Activated naive CD4-positive, alpha-beta T cell (primary cell): ENCODE data around the gene AKAP12.

Experiments
- DNase-seq, 4 experiments: peaks; one replicate each; lab custom pipeline; 2025; lab: John Stamatoyannopoulos, UW

Gene AKAP12

DNA sequence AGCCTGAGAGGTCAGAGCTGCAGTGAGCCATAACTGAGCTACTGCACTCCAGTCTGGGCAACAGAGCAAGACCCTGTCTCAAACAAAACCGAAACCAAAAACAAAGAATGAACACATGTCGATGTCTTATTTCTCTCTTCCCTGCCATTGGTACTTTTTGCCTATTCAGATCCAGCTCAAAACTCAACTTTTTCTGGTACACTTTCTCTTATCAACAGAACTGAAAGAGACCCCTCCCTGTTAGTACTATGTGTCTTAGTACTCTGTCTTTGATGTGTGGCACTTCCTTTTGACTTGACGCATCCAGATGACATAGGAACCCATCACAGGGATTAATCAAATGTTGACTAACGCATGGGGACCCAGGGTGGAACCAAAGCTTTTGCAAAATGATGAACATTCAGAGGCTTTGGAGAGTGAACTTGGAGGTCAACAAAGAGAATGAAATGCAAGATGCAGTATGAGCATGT lies 44.8 kb downstream of the AKAP12 start:
- DNase-seq, result no peak

DNA sequence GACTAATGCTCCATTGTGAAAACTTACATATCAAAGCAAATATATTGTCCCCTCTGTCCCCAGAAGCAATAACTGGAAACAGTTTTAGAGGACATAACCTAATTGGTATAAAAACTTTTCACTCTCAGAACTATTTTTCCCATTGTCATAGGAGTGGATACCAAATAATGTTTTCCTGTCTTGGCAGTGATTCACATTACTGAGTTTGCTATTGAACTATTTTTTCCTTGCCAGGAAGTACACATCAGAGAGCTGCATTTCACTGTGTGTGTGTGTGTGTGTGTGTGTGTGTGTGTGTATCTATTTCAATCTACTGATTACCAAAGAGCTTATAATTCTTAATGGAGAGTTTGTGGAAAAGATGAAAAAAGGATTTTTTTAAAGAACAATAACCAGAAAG lies 45.4 kb downstream of the AKAP12 start:
- no peak for DNase-seq

DNA sequence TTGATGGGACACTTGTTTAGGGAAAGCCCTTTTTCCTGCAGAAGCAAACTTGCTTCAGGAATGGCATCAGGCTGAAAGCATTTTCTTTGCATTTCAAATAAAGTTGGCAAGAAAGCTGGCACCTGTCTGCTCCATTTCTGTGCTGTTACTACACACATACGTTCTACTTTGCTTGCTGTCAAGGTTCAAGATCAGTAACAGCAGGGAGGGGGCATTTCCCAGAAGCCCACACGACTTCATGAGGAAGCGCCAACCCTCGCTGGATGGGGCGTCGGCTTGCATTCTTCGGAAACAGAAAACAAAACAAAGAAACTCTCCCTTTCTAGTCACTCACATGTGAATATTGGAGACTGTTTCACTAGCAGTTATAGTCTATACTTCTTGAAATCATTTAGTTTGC lies 46.4 kb downstream of the AKAP12 start:
- no peak for DNase-seq

DNA sequence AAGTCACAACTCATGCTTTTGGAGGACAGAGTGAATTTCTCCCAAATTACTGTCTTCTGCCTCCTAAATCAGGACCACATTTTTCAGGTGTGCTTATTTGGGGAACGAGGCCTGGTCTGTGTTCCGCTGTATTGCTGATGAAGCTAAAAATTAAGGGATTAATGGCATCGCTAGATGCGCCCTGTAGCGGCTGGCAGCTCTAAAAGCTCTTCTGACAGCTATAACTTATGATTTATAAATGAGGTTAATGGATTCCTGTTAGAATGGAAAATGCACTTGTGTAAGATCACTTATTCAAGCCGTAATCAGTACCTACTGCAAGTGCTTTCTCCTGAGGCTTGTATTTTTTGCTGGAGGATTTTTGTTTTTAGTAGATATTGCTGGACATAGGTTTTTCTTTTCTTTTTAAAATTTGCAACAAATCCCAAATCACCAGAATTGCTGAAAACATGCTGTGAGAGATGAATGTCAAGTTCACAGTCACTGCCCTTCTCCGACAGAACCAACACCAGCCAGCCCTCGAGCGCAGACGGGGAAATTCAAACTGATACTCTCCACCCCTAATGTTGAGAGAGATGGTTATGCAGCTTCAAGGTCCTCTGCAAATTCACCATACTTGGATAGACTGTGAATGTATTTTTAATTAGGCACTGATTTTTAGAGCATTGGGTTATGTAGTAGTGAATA lies 49.1 kb downstream of the AKAP12 start:
- no peak for DNase-seq

DNA sequence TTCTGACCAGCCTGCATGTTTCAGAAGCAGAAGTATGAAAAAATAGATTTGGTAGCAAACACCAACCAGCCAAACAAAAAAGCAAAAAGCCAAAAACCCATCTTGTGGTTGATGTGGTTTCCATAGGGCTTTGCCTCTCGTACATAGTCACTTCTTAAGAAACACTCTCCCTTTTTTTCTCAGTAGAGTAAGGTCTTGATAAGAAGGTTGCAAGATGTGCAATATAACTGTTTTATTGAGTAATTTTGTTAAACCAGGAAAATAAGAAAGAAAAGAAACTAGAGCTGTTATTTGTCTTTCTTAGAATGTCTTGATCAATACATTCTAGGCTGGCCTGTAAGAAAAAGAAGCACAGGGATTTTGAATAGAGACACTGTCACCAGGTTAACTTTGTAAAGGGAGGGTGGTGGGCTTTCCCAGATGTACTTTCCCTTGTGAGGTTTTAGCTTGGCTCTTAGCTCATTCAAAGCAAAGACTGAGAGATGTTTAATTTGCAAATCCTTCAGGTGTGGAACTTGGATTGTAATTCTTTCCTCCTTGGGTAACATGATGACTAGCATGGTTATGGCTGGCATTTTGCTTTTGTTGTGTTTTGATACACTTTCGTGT lies 49.7 kb downstream of the AKAP12 start:
- no peak for DNase-seq

DNA sequence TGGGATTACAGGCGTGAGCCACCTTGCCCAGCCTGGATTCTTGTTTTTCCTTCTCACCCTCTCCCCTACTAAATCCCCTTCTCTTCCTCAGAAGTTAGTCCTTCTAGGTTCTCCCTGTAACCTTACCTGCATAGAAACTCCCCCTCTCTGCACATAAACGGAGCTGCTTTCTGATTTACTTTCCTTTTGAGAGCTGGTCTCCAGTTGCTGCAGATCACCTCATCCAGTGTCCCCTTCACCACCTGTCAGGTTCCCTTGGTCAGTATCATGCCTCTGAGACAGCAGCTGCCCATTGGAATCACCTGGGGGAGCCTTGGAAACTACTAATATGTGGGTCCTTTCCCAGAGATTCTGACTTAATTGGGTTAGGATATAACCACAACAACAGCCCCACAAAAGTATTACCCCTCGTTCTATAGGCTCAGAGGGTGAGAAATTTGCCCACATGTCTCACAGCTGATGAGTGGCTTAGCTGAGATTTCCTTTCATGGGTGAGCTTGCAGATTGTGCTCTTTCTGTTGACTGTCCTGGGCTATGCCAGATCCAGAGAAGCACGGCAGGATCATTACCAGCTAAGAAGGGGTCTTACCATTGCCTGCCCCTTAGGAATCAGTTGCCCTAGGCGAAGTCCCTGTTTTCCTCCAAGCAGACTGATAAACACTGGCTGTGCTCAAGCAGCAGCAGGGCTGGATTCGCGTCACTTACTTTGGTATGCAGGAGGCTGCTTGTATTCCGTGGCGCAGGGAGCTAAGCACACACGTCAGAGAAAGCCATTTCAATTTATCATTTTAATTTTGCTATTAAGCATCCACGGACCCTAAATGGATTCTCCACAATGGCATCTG lies 51.3 kb downstream of the AKAP12 start:
- DNase-seq, result no peak

DNA sequence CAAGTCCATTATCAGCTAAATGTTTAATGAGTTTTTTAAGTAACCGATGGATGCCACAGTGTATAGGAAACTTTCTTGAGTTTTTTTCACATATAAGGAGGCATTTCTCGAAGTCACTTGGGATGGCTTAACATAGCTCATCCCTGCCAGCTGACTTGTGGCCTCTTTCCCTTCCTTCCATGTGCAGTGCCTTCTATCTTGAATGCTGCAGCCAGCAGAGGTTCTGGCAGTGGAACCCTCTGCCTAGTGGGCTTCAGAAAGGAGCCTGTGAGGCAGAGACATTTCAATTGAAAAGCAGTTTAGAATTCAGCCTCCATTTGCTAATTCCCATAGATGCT lies 51.9 kb downstream of the AKAP12 start:
- DNase-seq, result no peak

DNA sequence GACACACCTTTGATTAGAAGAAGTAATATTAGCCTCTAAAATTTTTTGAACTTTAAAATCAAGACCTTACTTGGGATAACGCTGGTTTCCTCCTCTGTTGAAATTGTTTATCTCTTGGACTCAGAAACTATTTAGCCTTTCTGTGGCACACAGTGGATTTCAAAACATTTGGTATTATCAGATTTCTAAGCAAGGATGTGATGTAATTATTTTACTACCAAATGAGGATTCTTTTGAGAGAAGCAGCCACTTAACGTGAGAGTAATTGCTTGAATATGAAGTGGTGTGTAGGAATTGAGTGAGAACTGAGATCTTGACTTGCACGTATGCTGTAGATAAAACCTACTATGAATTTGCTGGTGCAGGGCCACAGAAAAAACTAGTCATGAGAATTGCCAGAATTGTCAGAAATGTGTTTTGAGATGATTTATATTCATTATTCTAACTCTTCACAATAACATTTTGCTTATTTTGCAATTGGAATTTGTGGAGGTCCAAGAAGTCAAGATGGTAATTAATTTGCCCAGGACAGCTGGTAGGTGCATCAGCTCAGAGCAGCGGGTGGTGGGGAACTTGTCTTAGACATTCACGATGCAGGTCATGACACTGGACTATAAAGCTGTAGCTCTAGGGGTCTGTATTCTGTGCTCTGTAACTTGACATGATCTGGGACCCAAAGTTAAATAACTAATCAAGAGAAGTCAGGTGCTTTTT lies 53.4 kb downstream of the AKAP12 start:
- DNase-seq, result no peak

DNA sequence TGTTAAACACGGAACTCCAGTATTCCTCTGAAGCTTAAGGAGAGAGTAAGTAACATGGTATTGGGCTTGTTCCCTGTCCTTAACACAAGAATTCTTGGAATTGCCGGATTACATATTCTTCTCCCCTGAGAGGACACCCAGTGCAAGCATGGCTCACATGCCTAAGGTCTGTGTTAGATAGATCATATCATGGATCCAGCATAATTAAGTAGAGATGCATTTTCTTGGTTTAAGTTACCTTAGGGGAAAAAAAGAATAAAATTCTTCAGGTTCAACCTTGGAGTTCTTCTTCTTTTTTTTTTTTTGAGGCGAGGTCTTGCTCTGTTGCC lies 53.9 kb downstream of the AKAP12 start:
- no peak for DNase-seq

DNA sequence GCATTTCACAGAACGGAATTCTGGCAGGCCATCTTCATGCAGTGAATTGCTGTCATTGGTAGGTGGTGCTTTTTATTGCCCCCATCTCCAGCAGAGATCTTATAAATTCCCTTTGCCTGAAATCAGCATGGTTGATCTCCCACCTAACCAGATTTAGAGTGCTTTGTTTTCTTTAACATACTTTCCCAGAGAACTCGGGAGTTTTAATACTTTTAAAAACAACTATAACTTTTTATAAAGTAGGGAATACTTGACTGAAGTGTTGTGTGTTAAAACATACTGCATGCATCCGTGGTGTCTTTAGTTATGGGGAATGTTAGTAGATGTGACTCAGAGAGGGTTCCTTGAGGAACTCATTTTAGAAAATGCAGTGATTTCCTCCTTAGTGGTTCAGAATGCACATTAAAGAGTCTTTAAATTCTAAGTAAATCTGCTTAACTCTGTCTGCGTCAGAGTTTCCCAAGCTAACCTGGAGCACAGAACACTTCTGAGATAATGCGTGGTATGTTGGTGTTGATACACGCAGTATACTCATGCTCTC lies 54.9 kb downstream of the AKAP12 start:
- DNase-seq, result no peak

DNA sequence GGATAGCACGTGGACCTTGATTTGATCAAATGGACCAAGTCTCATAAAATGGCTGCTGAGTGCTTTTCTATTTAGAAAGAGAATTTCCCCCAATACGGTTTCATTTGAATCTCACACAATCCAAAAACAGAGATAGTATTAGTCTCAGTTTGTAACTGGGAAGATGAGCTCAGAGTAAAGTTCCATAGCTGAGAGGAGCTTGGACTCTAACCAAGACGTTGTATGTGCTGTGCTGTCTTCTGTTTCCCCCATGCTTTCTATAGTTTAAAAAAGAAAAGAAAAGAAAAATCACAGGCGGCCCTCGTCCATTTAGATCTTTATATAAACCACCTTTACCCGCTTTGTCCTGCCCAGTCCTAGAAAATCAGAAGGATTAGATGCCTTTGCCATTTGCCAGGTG lies 58.1 kb downstream of the AKAP12 start:
- DNase-seq, result no peak

DNA sequence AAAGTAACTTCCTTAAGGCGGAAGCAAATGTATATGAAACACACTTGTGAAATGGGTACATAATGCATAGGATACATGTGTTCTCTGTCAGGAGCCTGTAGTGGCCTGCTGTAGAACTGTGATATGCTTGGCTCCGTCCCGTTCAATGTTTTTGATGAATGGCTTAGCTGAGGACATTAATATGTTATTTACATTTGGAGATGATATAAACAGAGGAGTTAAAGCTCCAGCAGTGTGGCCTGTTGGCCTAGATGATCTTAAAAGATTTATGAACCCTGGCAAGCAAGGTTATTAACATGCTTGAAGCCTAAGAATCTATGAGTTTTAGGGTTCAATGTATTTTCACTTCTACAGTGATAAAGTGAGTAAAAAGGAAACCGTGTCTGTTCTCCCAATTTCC lies 59.2 kb downstream of the AKAP12 start:
- DNase-seq, result no peak

DNA sequence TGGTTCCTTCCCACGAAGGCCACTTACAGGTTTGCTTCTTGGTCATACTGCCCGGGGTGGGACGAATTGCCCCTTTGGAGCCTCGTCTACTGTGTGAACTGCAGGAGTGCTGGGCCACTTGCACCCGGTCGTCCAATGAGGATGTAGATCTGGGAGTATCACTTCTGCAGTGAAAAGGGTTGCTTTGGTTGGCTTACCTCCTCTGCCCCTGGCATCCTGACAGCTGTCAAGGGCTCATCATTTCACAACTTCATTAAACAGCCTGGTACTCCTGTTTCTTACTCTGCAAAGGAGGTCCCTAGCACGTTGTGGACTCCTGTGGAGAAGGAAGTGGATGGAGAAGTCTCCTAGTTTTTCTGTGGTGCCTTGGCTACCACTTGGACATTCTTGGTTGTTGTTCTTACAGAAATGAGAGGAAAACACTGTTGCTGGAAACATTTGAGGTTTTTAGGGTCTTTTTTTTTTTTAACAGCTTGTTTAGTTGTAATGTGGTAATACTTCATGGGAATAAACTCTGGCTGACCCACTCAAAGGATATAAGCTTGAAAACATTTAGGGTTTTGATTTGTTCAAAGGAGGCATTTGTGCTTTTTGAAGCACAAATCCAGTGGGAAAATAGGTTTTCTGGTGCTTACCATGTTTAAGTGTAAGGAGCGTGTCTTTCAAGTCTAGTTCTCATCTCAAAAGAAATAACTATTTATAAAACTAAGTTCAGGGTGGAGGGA lies 60.7 kb downstream of the AKAP12 start:
- no peak for DNase-seq

DNA sequence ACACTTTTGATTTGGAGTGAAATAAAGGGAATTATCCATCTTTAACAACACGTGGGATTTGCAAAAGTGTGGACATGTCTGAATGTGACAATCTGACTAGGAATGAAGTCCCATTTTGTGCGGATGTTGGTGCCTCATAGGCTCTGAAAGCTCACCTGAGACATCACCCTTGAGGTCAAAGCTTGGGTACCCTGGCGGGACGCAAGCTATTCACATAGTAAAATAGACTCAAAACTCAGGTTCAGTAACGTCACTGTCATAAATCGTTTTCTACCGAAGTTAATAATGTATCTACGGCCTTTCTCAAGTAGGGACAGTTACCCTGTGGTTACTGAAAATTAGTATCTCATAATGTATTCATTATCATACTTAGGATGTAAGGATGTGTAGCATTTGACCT lies 61.8 kb downstream of the AKAP12 start:
- DNase-seq, result no peak

DNA sequence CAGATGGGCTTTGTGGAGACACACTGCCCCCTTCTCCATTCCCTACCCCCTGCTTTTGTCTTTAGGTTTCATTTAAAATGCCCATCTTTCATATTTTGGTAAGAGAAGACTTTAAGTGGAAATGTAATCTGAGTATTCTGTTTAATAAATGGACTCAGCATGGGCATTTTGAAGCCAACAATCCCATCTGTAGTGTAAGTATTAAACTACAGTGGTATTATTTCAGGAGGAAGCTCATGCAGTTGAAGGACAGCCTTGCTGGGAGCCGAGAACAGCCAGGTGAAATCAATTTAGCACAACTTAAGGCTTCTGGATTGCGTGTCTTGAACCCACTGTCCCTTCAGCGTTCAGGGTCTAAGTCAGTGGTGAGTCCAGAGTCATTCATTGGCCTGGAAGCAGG lies 63.5 kb downstream of the AKAP12 start:
- DNase-seq, result no peak

DNA sequence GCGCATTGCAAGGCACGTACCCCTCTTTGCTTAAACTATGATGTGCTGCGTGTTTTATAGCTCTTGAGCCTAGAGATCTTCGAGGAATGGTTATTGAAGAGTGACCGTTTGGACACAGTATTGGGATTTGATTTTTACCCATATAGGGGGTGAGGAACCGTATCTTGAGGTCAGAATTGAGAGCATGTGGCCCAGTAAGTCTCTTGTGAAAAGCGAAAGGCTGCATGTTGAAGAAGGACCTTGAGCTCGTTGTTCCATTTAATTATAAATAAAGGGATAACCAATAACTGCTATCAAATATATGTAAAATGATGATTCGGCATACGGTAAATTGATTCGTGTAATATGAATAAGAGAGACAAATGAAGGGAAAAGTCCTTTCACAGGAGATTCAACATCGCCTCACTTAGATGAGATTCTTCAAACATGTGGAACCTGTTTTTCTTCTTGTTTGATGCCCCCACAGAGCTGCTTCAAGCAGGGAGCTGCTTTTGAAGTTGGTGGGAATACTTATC lies 66.6 kb downstream of the AKAP12 start:
- DNase-seq, result no peak

DNA sequence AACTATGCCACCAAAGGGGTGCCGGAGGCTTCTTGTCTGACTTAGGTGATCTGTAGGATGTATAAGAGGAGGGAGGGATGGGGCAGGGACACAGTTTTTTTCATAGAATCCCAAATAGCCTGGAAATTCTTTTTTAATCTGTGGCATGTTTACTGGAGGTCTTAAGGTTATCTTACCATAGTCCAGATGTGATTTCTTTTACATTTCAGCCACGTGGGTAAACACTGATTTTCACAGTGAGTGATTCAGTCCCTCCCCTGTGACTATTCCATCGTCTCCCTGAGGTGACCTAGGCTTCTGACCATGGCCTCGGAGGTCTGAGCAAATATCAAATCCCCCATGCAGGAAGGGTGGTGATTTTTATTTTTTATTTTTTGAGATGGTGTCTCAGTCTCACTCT lies 67.7 kb downstream of the AKAP12 start:
- no peak for DNase-seq

DNA sequence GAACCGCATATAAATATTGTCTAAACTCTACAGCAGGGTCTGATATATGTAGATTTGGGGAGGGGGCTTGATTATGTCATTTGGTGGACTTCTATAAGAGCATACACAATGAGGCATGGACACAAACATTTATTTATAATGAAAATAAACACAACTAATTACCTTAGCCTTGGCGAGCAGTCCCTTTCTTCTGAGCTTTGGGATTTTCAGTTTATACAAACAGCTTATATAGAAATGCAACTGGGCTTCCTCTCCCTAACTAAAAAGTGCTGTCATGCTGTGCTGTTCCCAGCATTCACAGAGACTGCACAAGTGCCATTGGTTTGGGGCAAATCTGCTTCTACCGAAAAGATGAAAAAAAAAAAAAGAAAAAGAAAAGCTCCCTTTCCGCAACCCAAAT lies 69.9 kb downstream of the AKAP12 start:
- no peak for DNase-seq

DNA sequence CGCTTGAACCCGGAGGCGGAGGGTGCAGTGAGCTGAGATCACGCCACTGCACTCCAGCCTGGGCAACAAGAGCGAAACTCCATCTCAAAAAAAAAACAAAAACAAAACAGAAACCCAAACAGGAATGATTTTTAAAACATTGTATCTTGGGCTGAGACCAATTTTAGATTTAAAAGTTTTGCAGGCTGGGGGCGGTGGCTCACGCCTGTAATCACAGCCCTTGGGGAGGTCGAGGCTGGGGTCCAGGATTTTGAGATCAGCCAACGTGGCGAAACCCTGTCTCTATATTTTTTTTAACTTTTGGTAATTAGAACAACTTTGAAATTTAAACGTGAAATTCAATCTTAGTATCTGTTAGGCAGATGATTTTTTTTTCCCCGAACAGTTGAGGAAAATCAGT lies 70.5 kb downstream of the AKAP12 start:
- no peak for DNase-seq

DNA sequence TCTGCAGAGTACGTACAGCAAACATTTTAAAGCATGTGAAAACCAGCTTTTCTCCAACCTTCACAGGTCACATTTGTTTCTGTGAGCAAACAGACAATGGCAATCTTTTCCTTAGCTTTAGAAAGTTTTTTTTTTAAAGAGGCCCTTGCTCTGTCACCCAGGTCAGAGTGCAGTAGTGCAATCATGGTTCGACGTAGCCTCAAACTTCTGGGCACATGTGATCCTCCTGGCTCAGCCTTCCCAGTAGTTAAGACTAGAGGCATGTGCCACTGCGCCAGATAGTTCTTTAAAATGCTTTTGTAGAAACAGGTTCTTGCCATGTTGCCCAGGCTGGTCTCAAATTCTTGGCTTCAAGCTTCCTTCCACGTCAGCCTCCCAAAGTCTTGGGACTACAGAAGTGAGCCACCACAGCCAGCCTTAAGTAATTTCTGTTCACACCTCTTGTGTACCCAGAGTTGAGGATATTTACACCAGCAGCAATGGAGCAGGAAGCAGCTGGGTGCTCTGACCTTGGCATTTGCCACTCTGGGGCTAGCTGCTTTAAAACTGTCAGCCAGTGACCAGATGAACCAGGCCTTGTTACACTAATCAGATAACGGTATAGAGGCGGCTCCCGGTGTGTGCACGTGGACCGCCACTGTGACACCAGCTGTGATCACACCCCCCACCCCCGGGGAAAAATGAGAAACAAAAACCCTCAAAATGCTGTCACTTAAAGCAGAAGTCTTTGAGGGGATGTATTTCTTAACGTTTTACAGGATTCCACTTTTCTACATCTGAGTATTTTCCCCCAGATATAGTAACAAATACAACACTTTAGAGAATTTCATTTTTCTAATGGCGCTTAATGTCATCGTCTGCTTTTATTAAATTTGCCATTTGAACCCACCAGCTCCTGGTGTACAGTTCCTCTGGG lies 71.3 kb downstream of the AKAP12 start:
- DNase-seq, result no peak
